ENCODE results near the gene VPS26C.

The VPS26C gene

DNA sequence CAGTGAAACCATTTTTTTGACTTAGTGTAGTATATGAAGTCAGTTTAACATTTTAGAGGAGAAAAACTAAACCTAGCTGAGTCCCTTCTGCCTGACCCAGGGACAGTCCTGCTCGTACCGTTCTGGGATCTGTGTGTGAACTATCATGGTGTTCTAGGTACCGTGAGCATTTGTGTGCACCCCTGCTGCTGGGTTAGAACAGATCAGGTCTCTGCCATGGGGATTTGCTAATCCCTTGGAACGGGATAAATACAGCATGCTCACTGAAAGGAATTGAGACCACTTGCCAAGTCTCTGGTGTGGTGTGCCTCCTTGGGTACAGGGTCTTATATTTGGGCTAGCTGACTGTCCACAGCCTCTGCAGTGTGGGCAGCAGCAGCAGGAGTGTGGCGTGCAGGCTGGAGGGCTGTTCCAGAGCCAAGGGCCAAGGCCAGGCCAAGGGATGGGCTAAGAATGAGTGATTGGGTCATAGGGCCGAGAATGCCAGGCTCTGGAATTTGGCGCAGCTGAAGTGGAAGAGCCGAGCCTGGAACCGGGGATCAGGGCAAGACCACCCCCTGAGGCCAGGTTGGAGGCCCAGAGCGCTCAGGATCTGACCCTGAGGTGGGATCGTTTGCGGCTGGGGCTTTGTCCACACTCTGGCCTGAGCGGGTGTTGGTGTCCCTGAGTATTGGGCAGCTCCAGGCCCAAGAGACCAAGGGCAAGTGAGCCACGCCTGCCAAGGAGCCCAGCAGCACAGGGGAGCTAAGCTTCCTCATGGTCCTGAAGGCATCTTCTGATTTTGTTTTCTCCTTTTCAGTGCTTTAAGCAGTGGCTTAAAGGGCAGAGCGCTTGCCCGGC is 66.3 kb downstream of the VPS26C start:
- DNase-seq: no peak

DNA sequence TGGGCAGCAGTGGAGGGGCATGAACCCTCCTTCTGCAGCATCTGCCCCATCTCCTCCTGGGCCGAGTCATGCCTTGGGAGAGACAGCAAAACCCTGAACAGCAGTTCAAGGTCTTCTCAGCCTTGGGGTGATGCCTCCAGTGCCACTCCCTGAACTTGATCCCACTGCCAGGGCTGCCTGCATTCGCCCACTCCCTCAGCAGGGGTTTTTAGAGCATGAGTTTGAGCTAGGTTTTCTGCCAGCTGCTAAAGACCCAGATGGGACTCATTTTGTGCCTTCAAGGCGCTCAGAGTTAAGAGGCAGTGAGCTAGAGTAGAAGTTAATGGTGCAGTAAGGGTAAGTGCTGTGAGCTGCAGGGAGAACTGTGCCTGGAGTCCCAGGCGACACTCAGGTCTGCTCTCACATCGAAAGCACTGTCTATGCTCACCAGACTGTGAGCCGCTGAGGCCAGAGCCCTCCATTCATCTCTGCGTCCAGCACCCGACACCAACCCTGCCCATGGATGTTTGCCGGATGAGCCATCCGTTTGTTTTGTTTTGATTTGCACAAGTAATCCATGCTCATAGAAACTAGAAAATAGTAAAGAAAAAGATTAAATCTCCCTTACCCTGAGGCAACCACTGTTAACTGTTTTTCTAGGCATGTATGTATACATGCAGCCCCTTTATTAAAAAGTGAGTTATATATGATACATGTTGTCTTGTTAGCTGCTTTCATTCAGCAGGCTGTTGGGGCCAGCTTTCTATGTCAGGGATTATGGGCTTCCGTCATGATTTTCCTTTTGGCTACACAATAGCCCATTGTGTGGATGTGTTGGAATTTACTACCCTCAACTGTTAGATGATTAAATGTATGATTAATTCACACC is 67.8 kb downstream of the VPS26C start:
- no peak for DNase-seq

DNA sequence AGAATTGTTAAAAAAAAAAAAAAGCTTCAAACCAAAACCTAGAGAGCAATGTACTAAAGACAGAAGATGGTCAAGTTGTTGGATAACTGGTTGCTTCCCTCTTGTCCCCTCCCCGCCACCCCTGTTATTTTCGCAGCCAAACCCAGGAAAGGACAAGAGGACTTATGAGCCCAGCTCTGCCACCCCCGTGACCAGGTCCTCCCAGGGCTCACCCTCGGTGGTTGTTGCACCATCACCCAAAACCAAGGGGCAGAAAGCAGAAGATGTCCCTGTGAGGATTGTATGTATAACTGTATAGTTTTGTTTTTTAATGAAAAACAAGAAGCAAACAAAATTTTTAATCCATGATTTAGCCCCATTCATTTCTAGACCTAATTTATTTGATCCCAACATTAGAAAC is 69.4 kb downstream of the VPS26C start:
- no peak for DNase-seq

DNA sequence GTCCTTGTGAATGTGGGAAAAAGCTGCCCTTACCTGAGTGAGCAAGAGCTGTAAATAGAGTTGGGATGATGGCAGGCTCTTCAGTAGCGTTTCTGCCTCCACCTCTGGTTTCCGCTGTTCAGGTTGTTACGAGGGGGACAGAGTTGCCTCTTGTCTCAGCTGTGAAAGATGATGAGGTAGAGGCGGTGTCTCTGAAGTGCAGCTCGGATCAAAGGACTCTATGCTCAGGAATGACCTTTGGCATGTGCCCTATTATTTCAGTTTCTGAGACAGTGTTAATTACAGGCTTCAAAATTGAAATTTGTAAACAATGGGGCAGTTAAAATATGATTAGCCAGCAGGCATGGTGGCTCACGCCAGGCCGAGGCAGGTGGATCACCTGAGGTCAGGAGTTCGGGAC is 70.3 kb downstream of the VPS26C start:
- no peak for DNase-seq

DNA sequence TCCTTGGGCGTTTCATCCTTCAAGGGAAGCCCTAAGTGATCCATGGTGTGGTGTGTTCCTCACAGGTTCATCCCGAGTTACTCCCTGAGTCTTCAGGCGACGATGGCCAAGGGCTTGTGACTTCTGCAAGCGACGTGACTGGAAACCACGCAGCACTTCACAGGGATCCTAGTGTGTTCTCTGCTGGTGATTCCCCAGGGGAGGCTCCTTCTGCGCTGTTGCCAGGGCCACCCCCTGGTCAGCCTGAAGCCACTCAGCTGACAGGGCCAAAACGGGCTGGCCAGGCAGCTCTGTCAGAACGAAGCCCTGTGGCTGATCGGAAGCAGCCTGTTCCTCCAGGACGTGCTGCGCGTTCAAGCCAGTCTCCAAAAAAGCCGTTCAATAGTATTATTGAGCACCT is 71.5 kb downstream of the VPS26C start:
- DNase-seq: no peak

DNA sequence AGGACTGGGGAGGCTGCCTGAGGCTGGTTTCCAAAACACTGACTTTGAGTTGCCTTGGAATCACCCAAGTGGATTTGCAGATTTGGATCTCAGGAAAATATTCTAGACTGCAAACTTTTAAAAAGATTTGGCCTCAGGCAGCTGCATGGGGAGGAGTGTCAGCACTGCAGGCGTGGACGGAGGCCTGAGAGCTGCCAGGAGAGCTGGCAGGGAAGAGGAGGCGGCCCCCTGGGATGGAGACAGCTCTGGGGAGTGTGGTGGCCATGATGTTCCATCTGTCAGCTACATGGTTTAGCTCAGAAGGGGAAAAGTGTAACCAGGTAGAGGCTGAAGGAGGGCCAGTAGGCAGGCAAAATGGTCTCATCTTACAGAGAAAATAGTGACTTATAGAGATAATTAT is 72.1 kb downstream of the VPS26C start:
- DNase-seq: no peak

DNA sequence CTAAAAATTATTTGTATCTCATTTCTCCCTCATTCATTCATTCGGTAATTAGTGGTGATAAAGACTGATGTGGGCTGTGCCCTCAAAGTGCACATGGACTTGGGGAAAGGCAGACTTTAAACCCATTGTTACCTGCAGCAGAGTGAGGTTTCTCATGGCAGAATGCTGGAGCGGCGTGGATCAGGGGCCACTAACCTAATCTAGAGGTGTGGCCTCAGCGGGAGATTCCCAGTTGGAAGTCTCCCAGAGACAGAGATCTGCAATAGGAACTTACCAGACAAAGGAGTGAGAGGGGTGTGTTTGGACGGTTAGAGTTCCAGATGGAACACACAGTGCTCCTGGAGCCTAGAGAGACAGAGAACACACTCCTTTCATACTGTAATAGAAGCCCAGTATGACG is 73.5 kb downstream of the VPS26C start:
- no peak for DNase-seq

DNA sequence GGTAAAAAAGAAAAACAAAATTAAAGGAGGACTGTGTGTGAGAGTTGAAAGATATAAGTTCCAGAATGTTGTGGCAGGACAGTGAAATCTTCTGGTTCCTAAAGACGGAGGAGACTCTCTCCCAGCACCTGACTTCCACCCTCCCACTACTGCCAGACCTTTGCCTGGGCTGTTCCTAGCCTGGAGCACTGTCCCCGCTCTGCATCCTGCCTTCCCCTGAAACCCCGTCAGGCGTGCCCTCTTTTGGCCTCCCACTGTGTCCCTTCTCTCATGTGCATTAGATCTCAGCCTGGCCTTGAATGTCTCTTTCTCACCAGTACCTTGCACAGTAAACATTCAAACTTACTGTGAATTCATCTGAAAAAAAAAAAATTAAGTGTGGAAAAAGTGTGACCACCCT is 74.1 kb downstream of the VPS26C start:
- no peak for DNase-seq

DNA sequence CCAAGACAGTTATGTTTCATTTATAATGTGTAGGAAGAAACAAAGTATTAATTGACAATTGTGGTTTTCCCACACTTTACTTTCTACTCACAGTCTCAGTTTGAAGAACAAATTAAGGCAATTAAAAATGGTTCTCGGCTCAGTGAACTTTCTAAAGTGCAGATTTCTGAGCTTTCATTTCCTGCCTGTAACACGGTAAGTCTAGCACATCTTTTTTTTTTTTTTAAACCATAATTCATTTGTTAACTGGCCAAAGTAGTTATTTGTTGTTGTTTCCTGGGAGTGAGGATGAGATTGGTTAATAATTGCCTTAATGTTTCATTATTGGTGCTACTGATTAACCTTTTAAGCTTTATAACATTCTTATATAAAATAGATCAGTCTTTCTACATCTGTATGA is 75.1 kb downstream of the VPS26C start:
- no peak for DNase-seq

DNA sequence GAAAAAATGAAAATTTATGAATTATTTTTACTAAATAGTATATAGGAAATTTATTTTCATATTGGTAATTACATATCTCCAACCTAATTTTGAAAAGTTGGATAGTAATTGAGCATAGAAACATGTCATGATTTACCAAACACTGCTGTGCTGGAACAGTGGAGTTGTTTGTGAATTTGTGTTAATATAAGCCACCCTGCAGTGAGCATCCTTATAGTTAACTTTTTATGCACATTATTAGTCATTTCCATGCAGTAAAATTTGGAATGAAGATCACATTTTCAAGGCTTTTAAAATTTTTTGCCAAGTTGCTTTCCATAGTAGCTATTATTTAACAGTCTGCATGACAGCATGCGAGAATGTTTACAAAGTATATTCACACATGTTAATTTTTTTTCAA is 78.3 kb downstream of the VPS26C start:
- no peak for DNase-seq

DNA sequence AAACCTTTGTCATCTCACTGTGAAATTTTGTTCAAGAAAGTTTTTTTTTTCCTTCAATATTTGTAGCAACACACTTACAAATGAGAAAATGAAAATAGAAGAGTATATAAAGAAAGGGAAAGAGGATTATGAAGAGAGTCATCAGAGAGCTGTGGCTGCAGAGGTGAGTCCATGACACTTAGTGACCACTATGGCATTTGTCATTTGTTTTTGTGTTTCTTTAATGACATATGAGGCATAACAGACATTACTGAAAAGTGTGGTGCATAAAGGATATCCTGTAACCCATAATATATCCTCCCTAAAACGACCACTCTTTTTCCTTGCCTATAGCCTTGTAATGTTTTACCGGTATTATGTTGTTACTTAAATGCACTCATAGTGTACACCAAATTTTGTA is 80.2 kb downstream of the VPS26C start:
- DNase-seq: no peak

DNA sequence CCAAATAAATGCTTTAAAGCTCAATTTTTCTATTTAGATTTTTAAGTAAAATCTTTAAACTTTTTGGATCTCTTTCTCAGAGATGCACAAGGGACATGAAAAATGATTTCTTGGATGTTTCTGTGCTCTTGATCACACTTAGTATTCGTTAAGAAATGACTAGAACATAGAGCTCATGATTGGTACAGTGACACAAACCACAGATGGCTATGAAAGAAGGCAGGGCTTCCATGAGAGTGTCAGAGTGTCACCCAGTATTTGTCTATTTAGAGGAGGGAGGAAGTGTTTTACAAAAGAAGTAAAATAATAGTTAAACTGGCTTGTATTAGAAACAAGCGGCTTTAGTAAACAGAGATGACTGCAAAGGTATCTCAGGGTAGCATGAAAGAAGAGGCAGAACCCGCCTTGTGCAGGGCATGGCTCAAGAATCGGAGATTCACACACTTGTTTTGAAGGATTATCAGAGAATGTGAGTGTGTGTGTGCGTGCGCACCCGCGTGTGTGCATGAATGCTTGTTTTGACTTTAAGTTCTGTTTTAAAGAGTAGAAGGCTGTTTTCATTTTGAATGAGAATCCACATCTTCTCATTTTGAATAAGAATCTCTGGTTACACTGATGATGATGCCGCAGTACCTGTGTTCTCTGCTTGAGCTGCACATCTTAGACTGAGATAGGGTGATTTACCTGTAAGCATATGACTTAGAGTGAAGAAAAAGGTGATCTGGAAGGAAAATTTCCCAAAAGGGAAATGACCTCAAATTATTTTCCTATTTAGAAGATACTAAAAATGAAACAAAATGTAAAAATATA is 82.1 kb downstream of the VPS26C start:
- DNase-seq: no peak

DNA sequence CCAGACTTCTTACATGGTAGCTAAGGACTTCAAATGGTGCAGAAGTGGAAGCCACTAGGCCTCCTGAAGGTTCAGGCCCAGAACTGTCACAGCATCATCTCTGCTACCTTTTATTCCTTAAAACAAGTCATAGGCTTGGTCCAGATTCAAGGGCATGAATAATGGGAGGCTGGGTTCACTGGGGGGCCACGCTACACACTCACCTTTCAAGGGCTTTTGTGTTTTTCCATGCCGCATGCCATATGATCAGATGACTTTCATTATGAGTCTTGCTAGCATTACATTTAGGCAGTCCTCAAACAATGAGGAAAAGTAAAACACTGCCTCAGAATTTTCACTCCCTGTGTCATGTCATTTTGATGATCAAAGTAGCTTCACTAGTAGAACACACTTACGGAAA is 83.4 kb downstream of the VPS26C start:
- no peak for DNase-seq

DNA sequence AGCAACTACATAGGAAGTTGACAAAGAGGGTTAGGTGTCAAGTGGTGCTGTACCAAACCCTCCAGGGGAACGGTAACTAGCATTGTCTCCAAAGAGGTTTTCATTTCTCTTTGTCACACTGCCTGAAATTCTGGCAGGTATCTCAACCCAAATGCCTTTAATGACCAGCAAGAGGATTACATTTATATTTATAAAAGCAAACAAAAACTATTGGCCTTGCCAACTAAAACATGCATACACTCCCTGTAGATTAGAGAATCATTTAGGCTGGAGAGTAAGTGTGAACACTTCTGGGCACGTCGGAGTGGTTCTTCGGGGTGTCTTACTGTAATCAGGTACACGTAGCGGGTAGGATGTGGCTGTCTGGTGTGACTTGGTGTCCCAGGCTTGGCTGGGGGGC is 84.9 kb downstream of the VPS26C start:
- DNase-seq: no peak

DNA sequence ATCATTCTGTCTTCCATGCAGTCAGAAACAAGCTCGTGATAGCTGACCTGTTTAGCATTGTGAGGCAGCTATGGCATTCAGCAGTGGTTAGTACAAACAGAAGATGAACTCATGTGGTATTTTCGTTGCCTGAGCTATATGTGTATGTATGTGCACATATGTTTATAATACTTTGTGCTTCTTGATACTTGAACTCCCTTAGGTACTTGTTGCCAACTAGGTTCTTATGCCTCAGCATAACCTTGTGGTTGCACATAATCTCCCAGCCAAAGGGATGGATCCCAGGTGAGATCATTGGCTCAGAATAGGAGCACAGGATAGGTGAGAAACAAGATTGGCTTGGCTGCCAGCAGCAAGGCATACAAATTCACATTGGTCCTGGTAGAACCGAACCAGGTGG is 86.1 kb downstream of the VPS26C start:
- DNase-seq: no peak

DNA sequence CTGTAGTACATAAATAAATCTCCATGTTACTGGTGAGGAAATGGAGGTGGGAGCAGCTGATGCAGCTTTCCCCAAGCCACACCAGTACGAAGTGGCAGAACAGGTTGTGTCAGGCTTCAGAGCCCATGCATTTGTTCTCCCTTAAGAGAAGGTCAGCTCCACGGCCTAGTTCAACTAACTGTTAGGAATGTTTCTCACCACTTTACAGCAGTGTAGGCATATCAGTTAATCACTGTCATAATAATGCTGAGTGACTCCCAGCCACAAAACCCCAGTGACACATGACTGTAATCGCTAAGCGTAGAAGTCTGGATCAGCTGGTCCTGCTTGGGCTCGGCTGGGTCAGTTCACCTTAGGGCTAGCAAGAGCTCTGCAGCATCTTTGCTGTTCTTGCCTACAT is 90.4 kb downstream of the VPS26C start:
- DNase-seq: no peak
